Activated T-helper 17 cell treated with anti-CD3 and anti-CD28 coated beads, Interleukin-2, amount 50 U/mL, for 72 hours (primary cell): ENCODE measurements around the gene CFAP119. TPM values are rescaled to one million over a fixed set of nuclear protein-coding genes. Genes with fewer than 3 reads are reported as not detected.
A peak's percentile ranks its signal among the peaks of the same experiment; 100 is the strongest.

ENCODE experiments used
- ATAC-seq: fragments of 150-1000 bp; cut with Tn5 transposase; replicated peaks from 2 replicates; pipeline ENCODE4 v1.10.0; 2021; ENCODE audit warnings: mild to moderate bottlenecking, moderate library complexity
- H3K27ac Mint-ChIP-seq: one replicate; pipeline ENCODE4 v1.8.0; 2022; ENCODE audit warnings: mixed read lengths
- H3K27me3 Mint-ChIP-seq: one replicate; pipeline ENCODE4 v1.8.0; 2022; ENCODE audit warnings: mixed read lengths
- H3K36me3 Mint-ChIP-seq: one replicate; pipeline ENCODE4 v1.8.0; 2022; ENCODE audit warnings: low read depth, mild to moderate bottlenecking, mixed read lengths
- H3K4me1 Mint-ChIP-seq: one replicate; pipeline ENCODE4 v1.8.0; 2022; ENCODE audit warnings: mixed read lengths
- H3K4me3 Mint-ChIP-seq: one replicate; pipeline ENCODE4 v1.8.0; 2022; ENCODE audit warnings: mild to moderate bottlenecking, mixed read lengths
- H3K9me3 Mint-ChIP-seq: one replicate; pipeline ENCODE4 v1.8.0; 2022; ENCODE audit warnings: mixed read lengths
- total RNA-seq, 2 donors: library from RNA; stranded (reverse); gene quantifications; one replicate each; pipeline ENCODE4 v1.2.3, GENCODE V29; 2022

The CFAP119 gene
- total RNA-seq, 2 donors from 2014 or later: 2.9 TPM

- H3K27me3 Mint-ChIP-seq: no peaks in the 10 kb centered on the region
- H3K4me1 Mint-ChIP-seq: peaks cover 12% of the 10 kb centered on the region
- H3K4me3 Mint-ChIP-seq: peak overlapping the region; percentile 82
Measured at GRCh38 chr16:30746638-30747175, 15.2 kb downstream of the CFAP119 start.

GRCh38 chr16:30745082-30745481, 16.8 kb downstream of the CFAP119 start:
- no peaks in the 10 kb centered on the region for H3K9me3 Mint-ChIP-seq
- H3K27me3 Mint-ChIP-seq: no peaks in the 10 kb centered on the region
- H3K36me3 Mint-ChIP-seq: peaks cover 67% of the 10 kb centered on the region
- ATAC-seq: no peak
- H3K4me3 Mint-ChIP-seq: no peak overlapping the region
- H3K4me1 Mint-ChIP-seq: peaks cover 27% of the 10 kb centered on the region
- H3K27ac Mint-ChIP-seq: peak overlapping the region; percentile 34

More at GRCh38 chr16:30746638-30747175, 15.2 kb downstream of the CFAP119 start:
- Mint-ChIP-seq H3K36me3 (peaks cover 63% of the 10 kb centered on the region), H3K9me3 (no peaks in the 10 kb centered on the region), H3K27ac (peak overlapping the region; percentile 91)
- ATAC-seq: no peak

- Mint-ChIP-seq H3K27ac (no peak overlapping the region), H3K4me1 (peaks cover 21% of the 10 kb centered on the region), H3K36me3 (peaks cover 64% of the 10 kb centered on the region), H3K9me3 (no peaks in the 10 kb centered on the region), H3K4me3 (no peak overlapping the region), H3K27me3 (no peaks in the 10 kb centered on the region)
- ATAC-seq: no peak
Measured at GRCh38 chr16:30744183-30744582, 17.7 kb downstream of the CFAP119 start.

GRCh38 chr16:30743716-30744115, 18.1 kb downstream of the CFAP119 start:
- no peaks in the 10 kb centered on the region for H3K9me3 Mint-ChIP-seq
- no peak for ATAC-seq
- H3K4me3 Mint-ChIP-seq: no peak overlapping the region
- H3K36me3 Mint-ChIP-seq: peaks cover 66% of the 10 kb centered on the region
- H3K27me3 Mint-ChIP-seq: no peaks in the 10 kb centered on the region
- peaks cover 21% of the 10 kb centered on the region for H3K4me1 Mint-ChIP-seq
- peak overlapping the region; percentile 30 for H3K27ac Mint-ChIP-seq

GRCh38 chr16:30741461-30741914, 20.4 kb downstream of the CFAP119 start:
- no peak for ATAC-seq
- peaks cover 80% of the 10 kb centered on the region for H3K36me3 Mint-ChIP-seq
- H3K4me3 Mint-ChIP-seq: no peak overlapping the region
- H3K27me3 Mint-ChIP-seq: no peaks in the 10 kb centered on the region
- peak overlapping the region; percentile 75 for H3K27ac Mint-ChIP-seq
- peaks cover 16% of the 10 kb centered on the region for H3K4me1 Mint-ChIP-seq
- no peaks in the 10 kb centered on the region for H3K9me3 Mint-ChIP-seq

- H3K27ac Mint-ChIP-seq: peak overlapping the region; percentile 75
- H3K4me3 Mint-ChIP-seq: peak overlapping the region; percentile 7
- peaks cover 16% of the 10 kb centered on the region for H3K4me1 Mint-ChIP-seq
- H3K27me3 Mint-ChIP-seq: no peaks in the 10 kb centered on the region
- H3K9me3 Mint-ChIP-seq: no peaks in the 10 kb centered on the region
- H3K36me3 Mint-ChIP-seq: peaks cover 89% of the 10 kb centered on the region
- peak; percentile 92 for ATAC-seq
Measured at GRCh38 chr16:30740364-30741251, 21.3 kb downstream of the CFAP119 start.

GRCh38 chr16:30738984-30739951, 22.6 kb downstream of the CFAP119 start:
- H3K9me3 Mint-ChIP-seq: no peaks in the 10 kb centered on the region
- peaks cover 16% of the 10 kb centered on the region for H3K4me1 Mint-ChIP-seq
- H3K4me3 Mint-ChIP-seq: no peak overlapping the region
- no peaks in the 10 kb centered on the region for H3K27me3 Mint-ChIP-seq
- H3K27ac Mint-ChIP-seq: no peak overlapping the region
- no peak for ATAC-seq
- peaks cover 90% of the 10 kb centered on the region for H3K36me3 Mint-ChIP-seq

- Mint-ChIP-seq H3K4me3 (no peak overlapping the region), H3K4me1 (peaks cover 16% of the 10 kb centered on the region), H3K27me3 (no peaks in the 10 kb centered on the region), H3K9me3 (no peaks in the 10 kb centered on the region), H3K36me3 (peaks cover 90% of the 10 kb centered on the region), H3K27ac (peak overlapping the region; percentile 63)
- no peak for ATAC-seq
Measured at GRCh38 chr16:30737794-30738648, 23.8 kb downstream of the CFAP119 start.

- Mint-ChIP-seq H3K36me3 (peaks cover 95% of the 10 kb centered on the region), H3K4me3 (no peak overlapping the region), H3K9me3 (no peaks in the 10 kb centered on the region), H3K27me3 (no peaks in the 10 kb centered on the region), H3K4me1 (peaks cover 16% of the 10 kb centered on the region), H3K27ac (peak overlapping the region; percentile 63)
- no peak for ATAC-seq
Measured at GRCh38 chr16:30736995-30737793, 24.7 kb downstream of the CFAP119 start.

- Mint-ChIP-seq H3K36me3 (peaks cover 98% of the 10 kb centered on the region), H3K27ac (no peak overlapping the region), H3K27me3 (no peaks in the 10 kb centered on the region), H3K4me3 (no peak overlapping the region), H3K4me1 (no peaks in the 10 kb centered on the region), H3K9me3 (no peaks in the 10 kb centered on the region)
- peak; percentile 64 for ATAC-seq
Measured at GRCh38 chr16:30731411-30731810, 30.5 kb downstream of the CFAP119 start.

- Mint-ChIP-seq H3K36me3 (peaks cover 98% of the 10 kb centered on the region), H3K4me1 (peaks cover 9% of the 10 kb centered on the region), H3K4me3 (no peak overlapping the region), H3K27ac (no peak overlapping the region), H3K27me3 (no peaks in the 10 kb centered on the region), H3K9me3 (no peaks in the 10 kb centered on the region)
- no peak for ATAC-seq
Measured at GRCh38 chr16:30728899-30729672, 32.8 kb downstream of the CFAP119 start.

GRCh38 chr16:30728321-30728720, 33.5 kb downstream of the CFAP119 start:
- Mint-ChIP-seq H3K9me3 (no peaks in the 10 kb centered on the region), H3K4me1 (peaks cover 11% of the 10 kb centered on the region), H3K27ac (no peak overlapping the region), H3K36me3 (peaks cover 98% of the 10 kb centered on the region), H3K27me3 (no peaks in the 10 kb centered on the region), H3K4me3 (no peak overlapping the region)
- no peak for ATAC-seq
